HCT116 (cell line): Measurements from ENCODE around the gene MDH2. TPM values are rescaled to one million over a fixed set of nuclear protein-coding genes. Genes with fewer than 3 reads are reported as not detected.
"Not testable (repeated sequence)": the region's sequence is repeated elsewhere in the genome, so short reads cannot be mapped to it uniquely, and the experiment has no call there.

Experiments used
- ATAC-seq: fragments of 200-7000 bp; cut with Tn5 transposase; 2 replicates; pipeline ENCODE4 v1.9.1; 2020; ENCODE audit warnings: mild to moderate bottlenecking, moderate library complexity
- BruUV-seq: library from RNA; stranded (reverse); fragments of 400-500 nt; replicated peaks from 2 replicates; lab custom pipeline; 2021; lab: Mats Ljungman, UMichigan
- CTCF ChIA-PET: fragments of 300-600 bp; sonication (Branson Sonifier 250); formaldehyde crosslinking; loops from one replicate; lab custom pipeline; 2021; ENCODE audit warnings: antibody characterized with exemption; lab: Charles Lee
- POLR2A ChIA-PET: fragments of 300-600, 350-600 bp; sonication (Branson Sonifier 250); formaldehyde crosslinking; loops from one replicate; lab custom pipeline; 2021; ENCODE audit warnings: antibody characterized with exemption; lab: Charles Lee
- RAD21 ChIA-PET, 2 experiments: fragments of 300-600 bp; sonication (Branson Sonifier 250); formaldehyde crosslinking; loops; one replicate each; lab custom pipeline; 2023; ENCODE audit warnings: low total read pairs in 2 of 2; ENCODE audit not compliant: uncharacterized antibody in 2 of 2, unreplicated experiment in 2 of 2, low non-redundant PET in 1 of 2; lab: Charles Lee
- DNase-seq: peaks from one replicate; pipeline ENCODE4 v3.0.0-alpha.2; 2010; ENCODE audit warnings: low read depth, low spot score
- H2AFZ ChIP-seq: fragments of 200-600 bp; shearing (Covaris generic), sonication (generic); 2 replicates; pipeline ENCODE4 v1.6.1; 2017; ENCODE audit warnings: low read depth, mixed run types, mixed read lengths, antibody characterized with exemption, low read length; ENCODE audit not compliant: poor library complexity, severe bottlenecking
- H3K27ac ChIP-seq: 2 replicates; pipeline ENCODE4 v1.5.1; 2012; ENCODE audit warnings: low read depth, low read length
- H3K27me3 ChIP-seq: fragments of 200-600 bp; sonication (generic); 2 replicates; pipeline ENCODE4 v1.6.1; 2016; ENCODE audit warnings: mixed run types, low read length, mixed read lengths; ENCODE audit not compliant: insufficient read depth
- H3K36me3 ChIP-seq, 2 experiments: fragments of 200-500 bp in 1 of 2; fragments of 200-600 bp in 1 of 2; sonication (Bioruptor generic) in 1 of 2; sonication (generic) in 1 of 2; 2 replicates each; pipeline versions ENCODE4 v1.5.1 to v1.6.1; 2014 to 2016; ENCODE audit warnings: low read length in 2 of 2, inconsistent platforms in 1 of 2, mixed read lengths in 1 of 2, mixed run types in 1 of 2; ENCODE audit not compliant: insufficient read depth in 2 of 2, control insufficient read depth in 1 of 2
- H3K4me1 ChIP-seq, 2 experiments: fragments of 200-600 bp in 1 of 2; sonication (generic) in 1 of 2; 2 replicates each; pipeline versions ENCODE4 v1.5.1 to v1.6.1; 2012 to 2017; ENCODE audit warnings: low read length in 2 of 2, inconsistent platforms in 1 of 2, mild to moderate bottlenecking in 1 of 2, mixed read lengths in 1 of 2, mixed run types in 1 of 2, moderate library complexity in 1 of 2; ENCODE audit not compliant: insufficient read depth in 2 of 2, control insufficient read depth in 1 of 2
- H3K4me2 ChIP-seq: fragments of 200-600 bp; sonication (generic); 2 replicates; pipeline ENCODE4 v1.6.1; 2017; ENCODE audit warnings: mixed run types, low read length, mixed read lengths
- H3K4me3 ChIP-seq, 2 experiments: fragments of 200-600 bp in 1 of 2; sonication (generic) in 1 of 2; replicated peaks in 1 of 2; 2 replicates each; pipeline ENCODE4 v1.5.1; 2011 to 2016; ENCODE audit warnings: low read length in 2 of 2, control low read depth in 1 of 2, low read depth in 1 of 2, mild to moderate bottlenecking in 1 of 2, mixed read lengths in 1 of 2, mixed run types in 1 of 2
- H3K79me2 ChIP-seq: fragments of 200-600 bp; sonication (generic); 2 replicates; pipeline ENCODE4 v1.6.1; 2017; ENCODE audit warnings: mild to moderate bottlenecking, mixed run types, low read length, moderate library complexity, mixed read lengths; ENCODE audit not compliant: insufficient read depth
- H3K9ac ChIP-seq: fragments of 200-600 bp; sonication (generic); 2 replicates; pipeline ENCODE4 v1.6.1; 2016; ENCODE audit warnings: low read length, mixed read lengths
- H3K9me2 ChIP-seq: fragments of 200-600 bp; sonication (generic), shearing (Covaris generic); 2 replicates; pipeline ENCODE4 v1.6.1; 2017; ENCODE audit warnings: mixed run types, mild to moderate bottlenecking, moderate library complexity; ENCODE audit not compliant: insufficient read depth
- H3K9me3 ChIP-seq, 2 experiments: fragments of 200-500 bp in 1 of 2; fragments of 200-600 bp in 1 of 2; sonication (Bioruptor generic) in 1 of 2; sonication (generic) in 1 of 2; 2 replicates each; pipeline ENCODE4 v1.6.1; 2014 to 2017; ENCODE audit warnings: low read length in 2 of 2, mixed read lengths in 2 of 2, inconsistent platforms in 1 of 2, low read depth in 1 of 2, mild to moderate bottlenecking in 1 of 2, mixed run types in 1 of 2, moderate library complexity in 1 of 2; ENCODE audit not compliant: control insufficient read depth in 1 of 2, insufficient read depth in 1 of 2
- H4K20me1 ChIP-seq: fragments of 200-600 bp; sonication (generic), shearing (Covaris generic); 2 replicates; pipeline ENCODE4 v1.6.1; 2017; ENCODE audit warnings: mixed run types, mild to moderate bottlenecking, moderate library complexity; ENCODE audit not compliant: insufficient read depth
- CBX3 ChIP-seq: IDR thresholded peaks from 2 replicates; pipeline ENCODE4 v1.6.1; 2012; ENCODE audit warnings: low read depth
- CEBPB ChIP-seq: IDR thresholded peaks from 2 replicates; pipeline ENCODE4 v1.6.1; 2012; ENCODE audit warnings: low read depth
- ELF1 ChIP-seq: IDR thresholded peaks from 2 replicates; pipeline ENCODE4 v1.6.1; 2012; ENCODE audit warnings: low read depth, borderline replicate concordance
- FOSL1 ChIP-seq: IDR thresholded peaks from 2 replicates; pipeline ENCODE4 v1.6.1; 2012; ENCODE audit warnings: low read depth
- JUND ChIP-seq: IDR thresholded peaks from 2 replicates; pipeline ENCODE4 v1.6.1; 2012
- MAX ChIP-seq: IDR thresholded peaks from 2 replicates; pipeline ENCODE4 v1.6.1; 2012
- POLR2A ChIP-seq: IDR thresholded peaks from 2 replicates; pipeline ENCODE4 v1.7.0; 2011; ENCODE audit warnings: borderline replicate concordance; ENCODE audit not compliant: insufficient read depth, insufficient read length; ENCODE audit errors: extremely low read depth
- POLR2AphosphoS5 ChIP-seq: IDR thresholded peaks from 2 replicates; pipeline ENCODE4 v1.6.1; 2011; ENCODE audit warnings: mild to moderate bottlenecking, low read depth, low read length, moderate library complexity
- RAD21 ChIP-seq: IDR thresholded peaks from 2 replicates; pipeline ENCODE4 v1.6.1; 2012; ENCODE audit warnings: low read depth, mild to moderate bottlenecking
- SIN3A ChIP-seq: IDR thresholded peaks from 2 replicates; pipeline ENCODE4 v1.6.1; 2012; ENCODE audit warnings: low read depth
- SP1 ChIP-seq: IDR thresholded peaks from 2 replicates; pipeline ENCODE4 v1.6.1; 2012; ENCODE audit warnings: low read depth
- ZBTB33 ChIP-seq: IDR thresholded peaks from 2 replicates; pipeline ENCODE4 v1.6.1; 2011; ENCODE audit warnings: mild to moderate bottlenecking, low read length, moderate library complexity; ENCODE audit not compliant: insufficient replicate concordance; ENCODE audit errors: extremely low read depth
- ZFX ChIP-seq: fragments of 450-650 bp; IDR thresholded peaks from 2 replicates; pipeline ENCODE4 v1.6.1; 2017
- ZNF274 ChIP-seq: fragments of 200-500 bp; sonication (Bioruptor generic); IDR thresholded peaks from 2 replicates; pipeline ENCODE4 v1.6.1; 2014; ENCODE audit warnings: mild to moderate bottlenecking, low read depth, low read length, inconsistent platforms
- intact Hi-C: fragments of 100-400 bp; cut with micrococcal nuclease; formaldehyde crosslinking; loops from 2 replicates; pipeline ENCODE4 v1.10.0; 2022
- total RNA-seq: library from RNA; stranded (reverse); gene quantifications from one replicate; pipeline ENCODE4 v1.2.1, GENCODE V29; 2021; ENCODE audit not compliant: unreplicated experiment

The MDH2 gene
- total RNA-seq, 1 experiment from 2014 or later = 357 TPM

- Histone ChIP-seq H3K9me2 (no peaks in the 10 kb centered on the region), H3K4me3 (no peak overlapping the region), H4K20me1 (no peaks in the 10 kb centered on the region), H2AFZ (no peak overlapping the region), H3K4me2 (no peak overlapping the region), H3K36me3 (no peaks in the 10 kb centered on the region; a peak in 1 of 4 replicates), H3K9ac (no peak overlapping the region), H3K79me2 (no peaks in the 10 kb centered on the region), H3K9me3 (no peaks in the 10 kb centered on the region), H3K27me3 (no peaks in the 10 kb centered on the region), H3K27ac (no peak overlapping the region), H3K4me1 (no peaks in the 10 kb centered on the region)
- RAD21 ChIA-PET = no interaction called here
- DNase-seq (no peak), ATAC-seq (no peak)
- CTCF ChIA-PET = no interaction called here
- TF ChIP-seq ZNF274 (no peak), ZFX (no peak), SP1 (no peak), JUND (no peak), RAD21 (no peak), CBX3 (no peak), ZBTB33 (no peak), MAX (no peak), FOSL1 (no peak), CEBPB (no peak), POLR2A (no peak)
- intact Hi-C loops = no loop called here
- POLR2A ChIA-PET = no interaction called here
- BruUV-seq = no TSS peak
Measured at GRCh38 chr7:76002822-76003221, 45.1 kb upstream of the MDH2 start.

GRCh38 chr7:76003351-76003750, 44.6 kb upstream of the MDH2 start:
- no peak overlapping the region for H2AFZ ChIP-seq
- ATAC-seq (no peak), DNase-seq (no peak)
- no peak overlapping the region for H3K27ac ChIP-seq
- CTCF ChIA-PET = no interaction called here
- POLR2A ChIA-PET = no interaction called here
- no peak for TF ChIP-seq POLR2AphosphoS5
- TF ChIP-seq POLR2A = no peak
- no peak for TF ChIP-seq ELF1
- TF ChIP-seq CEBPB = no peak
- TF ChIP-seq SIN3A = no peak
- H4K20me1 ChIP-seq = no peaks in the 10 kb centered on the region
- no peaks in the 10 kb centered on the region for H3K9me2 ChIP-seq
- H3K4me1 ChIP-seq = peaks cover 3% of the 10 kb centered on the region in 2 experiments
- no peaks in the 10 kb centered on the region; a peak in 1 of 4 replicates for H3K36me3 ChIP-seq
- H3K79me2 ChIP-seq = no peaks in the 10 kb centered on the region
- RAD21 ChIA-PET = no interaction called here
- H3K27me3 ChIP-seq = no peaks in the 10 kb centered on the region
- BruUV-seq = no TSS peak
- H3K4me3 ChIP-seq = no peak overlapping the region
- H3K4me2 ChIP-seq = no peak overlapping the region
- H3K9ac ChIP-seq = no peak overlapping the region
- no peaks in the 10 kb centered on the region for H3K9me3 ChIP-seq
- intact Hi-C loops = no loop called here

- H3K9ac ChIP-seq, CTCF ChIA-PET, POLR2A ChIA-PET, H3K9me3 ChIP-seq, H3K27ac ChIP-seq, H3K27me3 ChIP-seq, H3K4me3 ChIP-seq, H4K20me1 ChIP-seq, BruUV-seq, ATAC-seq, H3K9me2 ChIP-seq, RAD21 ChIA-PET, H2AFZ ChIP-seq, H3K4me2 ChIP-seq, DNase-seq, H3K36me3 ChIP-seq, H3K79me2 ChIP-seq, intact Hi-C loops: not testable (repeated sequence)
- H3K4me1 ChIP-seq = peaks cover 15 to 20% of the 10 kb centered on the region in 2 experiments
Measured at GRCh38 chr7:76005004-76005403, 42.9 kb upstream of the MDH2 start.
